GM21423 (cell line): Measurements from ENCODE around the gene BIN2.
"Not testable (repeated sequence)": the region's sequence is repeated elsewhere in the genome, so short reads cannot be mapped to it uniquely, and the experiment has no call there.

Source experiments
- ATAC-seq: cut with Tn5 transposase; IDR thresholded peaks from one replicate; pipeline ENCODE4 v1.9.1; 2021; ENCODE audit warnings: mild to moderate bottlenecking, moderate library complexity; ENCODE audit not compliant: unreplicated experiment

BIN2 gene

DNA sequence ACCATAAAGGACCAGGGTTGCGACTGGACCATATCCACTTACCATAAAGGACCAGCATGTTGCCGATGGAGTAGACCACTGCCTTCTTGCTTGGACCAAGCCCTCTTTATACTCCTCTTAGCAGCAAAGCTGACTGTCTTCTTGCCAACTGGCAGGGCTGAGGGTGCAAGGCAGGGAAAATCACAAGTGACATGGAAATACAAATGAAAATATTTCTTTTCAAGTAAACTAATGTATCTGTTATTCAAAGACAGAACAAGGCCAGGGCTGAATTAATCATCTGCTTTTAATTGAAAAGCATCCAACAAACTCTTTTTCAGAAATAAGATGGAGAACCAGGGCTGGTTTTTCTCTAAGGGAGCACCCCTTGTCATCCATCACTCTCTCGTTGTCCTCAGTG, 22.6 kb upstream of the BIN2 start, which contains the start of gene CELA1:
Gene CELA1 (minus strand): TSS at position 99 of the 400 bp plus-strand sequence. CDS start 41 bp downstream, at position 58.
- ATAC-seq, result no peak

DNA sequence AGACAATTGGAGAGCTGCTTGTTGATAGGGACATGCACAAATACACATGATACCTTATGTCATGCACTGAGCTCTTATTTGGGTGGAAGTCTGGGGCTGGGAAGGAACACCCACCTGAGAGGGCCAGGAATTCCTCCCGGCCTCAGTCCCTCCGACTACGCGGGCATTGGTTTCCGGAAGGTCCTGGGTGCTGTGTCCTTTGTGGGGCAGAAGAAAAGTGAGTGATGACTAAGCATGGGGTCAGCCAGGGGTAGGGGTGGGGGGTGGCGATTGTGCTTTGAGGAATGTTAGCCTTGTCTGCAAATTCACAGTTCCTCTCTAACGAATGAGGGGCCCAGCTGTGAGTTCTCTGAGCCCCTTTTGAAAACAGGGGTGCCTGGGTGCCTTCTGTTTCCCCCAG, 21.7 kb upstream of the BIN2 start:
- ATAC-seq, result no peak

DNA sequence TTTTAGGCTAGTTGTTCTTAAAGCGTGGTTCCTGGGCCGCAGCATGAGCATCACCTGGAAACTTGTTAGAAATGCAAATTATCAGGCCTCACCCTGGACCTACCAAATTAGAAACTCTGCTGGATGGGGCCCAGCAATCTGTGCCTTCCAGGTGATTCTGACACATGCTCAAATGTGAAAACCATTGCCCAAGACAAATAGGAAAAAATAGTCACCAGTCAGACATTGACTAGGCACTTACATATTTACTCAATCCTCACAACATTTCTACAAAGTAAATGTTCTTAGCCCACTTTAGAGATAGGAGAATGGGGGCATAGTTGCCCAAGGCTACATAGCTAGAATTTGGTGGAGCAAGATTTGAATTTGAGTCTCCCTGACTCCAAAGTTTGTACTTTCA, 19.2 kb upstream of the BIN2 start:
- no peak for ATAC-seq

- no peak for ATAC-seq
Measured at GRCh38 chr12:51342416-51342815, 18.4 kb upstream of the BIN2 start.

DNA sequence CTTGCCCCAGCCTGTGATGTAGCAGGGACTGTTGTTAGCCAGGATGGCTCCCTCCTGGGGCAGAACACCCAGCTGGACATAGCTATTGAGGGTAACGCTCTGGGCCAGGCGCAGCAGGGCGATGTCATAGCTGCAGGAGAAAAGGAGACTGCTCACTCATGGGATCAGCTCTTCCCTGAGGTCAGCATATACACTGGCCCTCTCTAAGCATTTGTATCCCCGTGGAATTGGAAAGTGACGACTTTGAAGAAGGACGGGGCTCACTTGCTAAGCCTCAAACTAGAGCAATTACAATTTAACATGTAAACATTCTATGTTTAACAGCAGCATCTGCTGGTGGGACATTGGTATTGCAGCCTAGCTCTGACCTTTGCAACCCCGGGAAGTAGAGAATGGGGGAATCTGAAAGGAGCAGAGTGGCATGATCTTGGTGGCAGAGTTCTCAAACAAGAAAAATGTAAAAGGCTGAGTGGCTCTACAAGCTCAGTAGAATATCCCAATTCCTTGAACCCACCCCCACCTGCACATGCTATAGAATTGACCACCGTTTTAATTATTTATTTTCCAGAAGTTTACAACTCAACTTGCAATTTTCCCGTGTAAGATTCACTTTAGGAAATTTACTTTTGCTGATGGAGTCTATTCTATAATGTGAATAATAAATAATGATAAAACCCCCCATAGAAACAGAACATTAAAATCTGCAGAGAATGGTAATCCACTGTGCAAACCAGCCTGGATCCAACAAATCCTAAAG, 17.5 kb upstream of the BIN2 start:
- peak; percentile 72 for ATAC-seq

- no peak for ATAC-seq
Measured at GRCh38 chr12:51339750-51340149, 15.8 kb upstream of the BIN2 start.

DNA sequence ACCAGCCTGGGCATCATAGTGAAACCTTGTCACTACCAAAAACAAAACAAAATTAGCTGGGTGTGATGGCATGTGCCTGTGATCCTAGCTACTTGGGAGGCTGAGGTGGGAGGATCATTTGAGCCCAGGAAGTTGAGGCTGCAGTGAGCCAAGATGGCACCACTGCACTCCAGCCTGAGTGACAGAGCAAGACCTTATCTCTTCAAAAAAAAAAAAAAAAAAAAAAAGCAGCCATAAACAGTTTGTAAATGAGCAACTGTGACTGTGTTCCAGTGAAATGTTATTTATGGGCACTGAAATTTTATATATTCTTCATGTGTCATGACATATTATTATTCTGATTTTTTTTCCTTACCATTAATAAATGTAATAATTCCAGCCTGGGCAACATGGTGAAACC, 13.4 kb upstream of the BIN2 start:
- ATAC-seq, result not testable (repeated sequence)

- ATAC-seq, result no peak
Measured at GRCh38 chr12:51335931-51336330, 12.0 kb upstream of the BIN2 start.

DNA sequence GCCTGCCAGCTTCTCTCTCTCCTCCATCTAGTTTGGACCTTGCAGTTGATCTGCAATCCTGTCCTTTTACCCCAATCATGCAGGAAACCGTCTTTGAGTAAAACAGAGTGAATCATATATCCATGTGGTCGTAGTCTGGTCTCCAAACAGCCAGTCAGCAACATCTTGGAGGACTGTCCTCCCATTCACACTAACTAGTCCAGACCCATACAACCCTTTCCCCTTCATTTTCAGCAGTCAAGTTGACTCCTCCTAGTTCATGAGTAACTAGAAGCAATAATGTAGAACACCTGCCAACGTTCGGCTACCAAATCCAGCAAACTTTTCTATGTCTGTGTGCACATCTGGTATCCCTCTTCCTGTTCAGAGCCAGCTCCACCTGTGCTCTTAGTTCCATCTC, 10.8 kb upstream of the BIN2 start:
- no peak for ATAC-seq

GRCh38 chr12:51333536-51333935, 9.6 kb upstream of the BIN2 start:
- ATAC-seq, result no peak

DNA sequence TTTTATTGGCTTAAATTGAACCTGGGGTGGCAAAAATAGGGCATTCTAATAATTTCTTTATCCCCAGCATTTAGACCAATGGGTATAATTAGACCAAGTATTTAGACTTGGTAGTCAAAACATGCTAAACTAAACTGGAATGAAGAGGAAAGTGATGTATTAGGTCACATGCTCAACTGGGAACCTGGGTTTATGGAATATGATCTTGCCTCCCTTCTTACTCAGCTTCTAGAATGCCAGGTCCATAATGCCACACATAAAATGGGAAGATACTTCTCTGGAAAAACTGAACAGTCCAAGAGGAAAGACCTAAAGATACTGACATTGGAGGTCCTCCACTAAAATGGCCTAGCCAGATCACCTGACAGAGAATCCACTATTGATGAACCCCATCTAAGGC, 6.2 kb upstream of the BIN2 start:
- no peak for ATAC-seq

- no peak for ATAC-seq
Measured at GRCh38 chr12:51329742-51330141, 5.8 kb upstream of the BIN2 start.

DNA sequence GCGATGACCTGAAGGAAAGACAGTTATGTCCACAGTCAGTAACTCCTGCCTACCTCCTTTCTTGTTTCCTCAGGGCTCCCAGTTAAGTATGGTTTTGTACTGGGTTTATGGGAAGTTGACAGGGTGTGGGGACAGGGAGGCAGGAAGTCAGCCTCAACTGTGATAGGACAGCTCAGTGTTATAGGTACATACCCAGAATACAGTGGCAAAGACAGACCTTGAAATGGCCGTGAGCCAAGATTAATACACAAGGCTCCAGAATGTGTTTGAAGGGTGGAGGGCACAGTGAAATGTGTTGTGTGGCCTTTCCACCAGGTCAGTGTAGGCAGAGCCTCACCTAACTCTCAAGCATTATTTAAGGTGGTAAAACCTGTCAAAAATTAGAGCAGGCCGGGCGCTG, 4.6 kb upstream of the BIN2 start:
- no peak for ATAC-seq

DNA sequence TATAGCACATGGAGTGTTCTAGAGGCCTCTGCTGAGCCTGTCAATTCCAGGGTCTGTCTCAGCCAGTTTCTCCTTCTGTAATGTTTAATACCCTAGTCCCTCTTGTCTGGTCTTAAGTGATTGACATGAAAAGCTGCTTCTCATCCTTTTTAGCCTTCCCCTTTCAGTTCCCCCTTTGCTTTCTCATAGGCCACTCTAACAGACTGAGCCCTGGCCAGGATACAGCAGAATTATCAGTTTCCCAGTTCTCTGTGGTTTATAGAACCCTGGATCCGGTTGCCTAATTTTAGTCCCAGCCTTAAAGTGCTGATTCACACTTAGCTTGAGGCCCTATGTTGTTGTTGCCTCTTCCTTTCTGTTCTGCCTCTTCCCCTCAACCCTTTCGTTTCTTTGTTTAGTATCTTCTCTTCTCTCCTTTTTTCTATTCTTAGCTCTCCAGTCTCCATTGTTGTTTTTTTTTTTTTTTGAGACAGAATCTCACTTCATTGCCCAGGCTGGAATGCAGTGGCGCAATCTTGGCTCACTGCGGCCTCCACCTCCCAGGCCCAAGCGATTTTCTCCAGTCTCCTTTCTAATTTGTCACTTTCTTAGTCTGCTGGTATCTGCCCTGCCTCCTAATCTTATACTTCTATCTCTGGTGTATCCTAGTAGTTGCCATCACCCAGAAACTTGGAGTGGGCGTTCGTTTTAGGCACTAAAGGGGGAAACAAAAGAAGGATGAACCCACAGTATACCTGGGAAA, 2.9 kb upstream of the BIN2 start:
- ATAC-seq, result peak; percentile 39

DNA sequence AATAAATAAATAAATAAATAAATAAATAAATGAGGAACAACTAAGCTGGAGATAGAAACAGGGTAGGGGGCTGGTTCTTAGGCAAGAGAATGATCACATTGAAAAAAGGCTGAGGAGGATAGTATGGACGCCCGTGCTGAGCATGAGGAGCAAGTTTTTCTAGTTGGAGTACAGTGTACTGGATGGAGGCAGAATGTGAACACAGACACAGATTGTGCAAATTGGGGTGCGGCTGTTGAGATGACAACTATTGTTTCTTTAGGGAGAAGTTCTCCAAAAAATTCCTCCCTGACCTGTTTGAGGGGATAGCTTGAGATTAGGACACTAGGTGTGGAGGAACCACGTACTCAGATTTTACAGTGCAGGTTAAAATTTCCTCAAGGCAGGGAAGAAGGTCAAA, 979 bp upstream of the BIN2 start:
- no peak for ATAC-seq

- peak; percentile 33 for ATAC-seq
Measured at GRCh38 chr12:51323317-51323960, 535 bp downstream of the BIN2 start.

DNA sequence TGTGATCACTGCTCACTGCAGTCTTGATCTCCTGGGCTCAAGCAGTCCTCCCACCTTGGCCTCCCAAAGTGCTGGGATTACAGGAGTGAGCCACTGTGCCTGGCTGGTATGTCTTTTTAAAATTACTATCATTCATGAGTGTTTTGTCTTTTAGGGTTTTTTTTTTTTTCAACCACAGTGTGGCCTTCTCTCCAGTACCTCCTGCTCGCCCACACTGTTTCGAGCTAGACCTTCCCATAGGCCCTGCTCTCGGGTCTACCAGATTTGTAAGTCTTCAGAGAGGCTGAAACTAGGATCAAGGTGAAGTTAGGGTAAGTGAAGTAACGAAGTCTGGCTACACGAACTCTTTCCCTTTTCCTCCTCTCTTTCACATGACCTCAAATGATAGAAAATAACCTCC, 1.5 kb downstream of the BIN2 start:
- no peak for ATAC-seq

GRCh38 chr12:51321882-51322281, 2.1 kb downstream of the BIN2 start:
- ATAC-seq, result no peak

DNA sequence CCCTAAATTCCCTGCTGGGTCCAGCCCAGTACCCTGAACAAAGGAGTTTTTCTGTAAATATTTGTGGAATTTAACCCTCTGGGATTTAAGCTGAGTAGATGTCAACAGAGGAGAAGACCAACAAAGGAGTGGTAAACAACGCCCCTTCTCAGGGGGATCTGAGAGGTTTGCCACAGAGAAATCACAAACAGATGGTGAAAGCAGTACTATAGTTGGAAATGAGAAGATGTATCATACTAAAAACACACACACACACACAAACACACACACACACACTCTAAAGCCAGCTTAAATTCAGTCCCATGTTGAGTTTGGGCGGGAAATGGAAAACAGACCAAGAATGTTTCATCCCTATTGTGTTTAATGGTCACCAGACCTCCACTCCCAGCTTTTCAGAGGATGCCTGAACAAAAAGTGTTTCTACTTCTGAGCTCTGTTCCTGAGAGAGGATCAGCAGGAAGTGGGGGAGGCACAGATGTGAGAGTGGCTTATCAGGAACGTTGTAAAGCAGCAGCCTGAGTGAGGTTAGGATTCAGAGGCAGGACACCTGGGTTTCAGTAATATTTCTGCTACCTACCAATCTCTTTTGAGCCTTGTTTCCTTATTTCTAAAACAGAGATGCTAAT, 3.2 kb downstream of the BIN2 start:
- ATAC-seq, result no peak

- no peak for ATAC-seq
Measured at GRCh38 chr12:51320311-51320694, 3.7 kb downstream of the BIN2 start.

- no peak for ATAC-seq
Measured at GRCh38 chr12:51318846-51319599, 5.0 kb downstream of the BIN2 start.
